BJ (cell line): ENCODE measurements around the gene CFAP100. TPM values are rescaled to one million over a fixed set of nuclear protein-coding genes. Genes with fewer than 3 reads are reported as not detected.

Experiments used
- CTCF ChIA-PET: fragments of 350-600 bp; formaldehyde crosslinking; extraction: SDS; loops from one replicate; lab custom pipeline; 2021; ENCODE audit warnings: antibody characterized with exemption, inconsistent platforms; lab: Yijun Ruan, JAX
- POLR2A ChIA-PET: fragments of 300-600 bp; sonication (Branson Sonifier 250); formaldehyde crosslinking; extraction: SDS; loops from one replicate; lab custom pipeline; 2021; ENCODE audit warnings: antibody characterized with exemption; lab: Charles Lee
- DNase-seq: peaks from one replicate; pipeline ENCODE4 v3.0.0-alpha.2; 2011; ENCODE audit warnings: low read depth
- H3K27me3 ChIP-seq: 2 replicates; pipeline ENCODE4 v1.6.0; 2011; ENCODE audit warnings: low read length; ENCODE audit not compliant: control insufficient read depth, insufficient read depth
- H3K36me3 ChIP-seq: 2 replicates; pipeline ENCODE4 v1.5.1; 2011; ENCODE audit warnings: low read length; ENCODE audit not compliant: control insufficient read depth, insufficient read depth
- H3K4me3 ChIP-seq: 2 replicates; pipeline ENCODE4 v1.5.1; 2011; ENCODE audit warnings: low read depth, mild to moderate bottlenecking, control low read depth, low read length
- CTCF ChIP-seq: IDR thresholded peaks from 2 replicates; pipeline ENCODE4 v1.5.1; 2011; ENCODE audit warnings: low read depth, mild to moderate bottlenecking, control low read depth, inconsistent platforms, low read length, moderate library complexity; ENCODE audit not compliant: insufficient read depth
- polyA plus RNA-seq: library from polyadenylated mRNA; depleted of rRNA; stranded (reverse); fragments of >200 nt; gene quantifications from 2 replicates; pipeline ENCODE4 v1.2.3, GENCODE V29; 2011

Gene CFAP100
- polyA plus RNA-seq, 1 experiment = not detected

GRCh38 chr3:126391631-126392030 lies 3.1 kb upstream of the CFAP100 start:
- H3K36me3 ChIP-seq = no peaks in the 10 kb centered on the region
- POLR2A ChIA-PET = no interaction called here
- H3K4me3 ChIP-seq = no peak overlapping the region
- H3K27me3 ChIP-seq = peaks cover 18% of the 10 kb centered on the region
- DNase-seq = no peak
- CTCF ChIA-PET = interaction anchor here (1.9 to 6.1 kb wide), 4 partner anchors 132 to 258 kb away, joined by 6 to 47 read pairs (median 18); no protein-coding TSS in a partner anchor
- no peak for TF ChIP-seq CTCF

- no peak for DNase-seq
- Histone ChIP-seq H3K4me3 (no peak overlapping the region), H3K36me3 (no peaks in the 10 kb centered on the region), H3K27me3 (peaks cover 18% of the 10 kb centered on the region)
- POLR2A ChIA-PET = interaction anchor here (0.7 kb wide), 1 partner anchor 290 kb away, joined by 3 read pairs; no protein-coding TSS in a partner anchor
- TF ChIP-seq CTCF = no peak
- CTCF ChIA-PET = interaction anchor here (1.1 to 6.1 kb wide), 5 partner anchors 27 to 258 kb away, joined by 3 to 47 read pairs (median 10); no protein-coding TSS in a partner anchor
Observed at GRCh38 chr3:126392246-126392645, 2.5 kb upstream of the CFAP100 start.

- no peak for DNase-seq
- TF ChIP-seq CTCF = no peak
- H3K27me3 ChIP-seq = peaks cover 18% of the 10 kb centered on the region
- no peaks in the 10 kb centered on the region for H3K36me3 ChIP-seq
- no peak overlapping the region for H3K4me3 ChIP-seq
- ChIA-PET POLR2A (no interaction called here), CTCF (interaction anchor here (2.8 to 6.1 kb wide), 2 partner anchors 149 to 259 kb away, joined by 26 to 47 read pairs; no protein-coding TSS in a partner anchor)
Observed at GRCh38 chr3:126393563-126393962, 1.1 kb upstream of the CFAP100 start.

GRCh38 chr3:126394977-126395321 lies 240 bp downstream of the CFAP100 start:
- ChIA-PET CTCF (interaction anchor here (1.0 to 2.9 kb wide), 3 partner anchors 14 to 261 kb away, joined by 3 to 10 read pairs (median 4); no protein-coding TSS in a partner anchor), POLR2A (no interaction called here)

More at GRCh38 chr3:126394977-126395321, 240 bp downstream of the CFAP100 start:
- H3K27me3 ChIP-seq = peaks cover 18% of the 10 kb centered on the region
- H3K4me3 ChIP-seq = peak overlapping the region; percentile 14; the same call in 1 of the 2 replicates
- no peaks in the 10 kb centered on the region for H3K36me3 ChIP-seq
- TF ChIP-seq CTCF = no peak
- no peak for DNase-seq
